ENCODE measurements around the gene LRRN4CL.

Gene LRRN4CL

GRCh38 chr11:62726156-62726914, 37.0 kb upstream of the LRRN4CL start:
- Histone ChIP-seq H2AK5ac (ENCODE audit: low read depth, low read length) (peak overlapping the region; percentile 81), H3K14ac (ENCODE audit: low read length) (peak overlapping the region; percentile 87), H3K23ac (ENCODE audit: low read depth, low read length, poor library complexity) (peak overlapping the region; percentile 97), H3K79me1 (ENCODE audit: low read depth, low read length) (peaks cover 3% of the 10 kb centered on the region), H3K9me3 (replicated peaks in 1 of 2; ENCODE audit: control insufficient read depth in 2 of 2, insufficient read depth in 1 of 2, low read depth in 1 of 2, low read length in 2 of 2) (no peaks in the 10 kb centered on the region), H3K27me3 (ENCODE audit: control insufficient read depth in 3 of 3, insufficient read depth in 3 of 3, low read depth in 1 of 3, low read length in 3 of 3) (no peaks in the 10 kb centered on the region), H2BK120ac (ENCODE audit: low read depth, low read length) (peak overlapping the region; percentile 73), H3K27ac (replicated peaks; ENCODE audit: low read length) (peak overlapping the region; percentile 100), H2BK15ac (ENCODE audit: low read length) (no peak overlapping the region), H2AFZ (ENCODE audit: low read length) (peak overlapping the region; percentile 81), H2BK5ac (ENCODE audit: low read length) (peak overlapping the region; percentile 89), H3K4me1 (ENCODE audit: control insufficient read depth in 2 of 2, insufficient read depth in 1 of 2, low read depth in 1 of 2, low read length in 2 of 2) (peaks cover 0 to 18% of the 10 kb centered on the region in 2 donors), H3K36me3 (replicated peaks in 1 of 2; ENCODE audit: control insufficient read depth in 2 of 2, insufficient read depth in 2 of 2, low read length in 2 of 2) (peaks cover 25 to 61% of the 10 kb centered on the region in 2 donors), H3K4me3 (ENCODE audit: low read length in 2 of 2) (peak overlapping the region; percentile 92 to 96), H3K4ac (ENCODE audit: low read length) (no peak overlapping the region), H4K8ac (ENCODE audit: low read depth, low read length) (no peak overlapping the region), H2BK12ac (ENCODE audit: low read length) (no peak overlapping the region), H4K91ac (ENCODE audit: low read depth, low read length, poor library complexity) (no peak overlapping the region), H3K18ac (ENCODE audit: low read length) (peak overlapping the region; percentile 99), H3K4me2 (ENCODE audit: insufficient read depth, low read length, poor library complexity, severe bottlenecking) (peak overlapping the region; percentile 99), H3K9ac (ENCODE audit: low read depth, low read length, poor library complexity) (peak overlapping the region; percentile 100)
- no peak for DNase-seq (ENCODE audit: low spot score)
- WGBS, 2 donors (ENCODE audit: extremely low coverage in 2 of 2, insufficient read length in 2 of 2, insufficient replicate concordance in 1 of 2): no CpG with 5 or more reads among the region's 51 CpGs

- no peak for DNase-seq (ENCODE audit: low spot score)
- Histone ChIP-seq H3K36me3 (replicated peaks in 1 of 2; ENCODE audit: control insufficient read depth in 2 of 2, insufficient read depth in 2 of 2, low read length in 2 of 2) (peaks cover 24 to 63% of the 10 kb centered on the region in 2 donors), H3K14ac (ENCODE audit: low read length) (no peak overlapping the region), H2BK5ac (ENCODE audit: low read length) (no peak overlapping the region), H3K9ac (ENCODE audit: low read depth, low read length, poor library complexity) (no peak overlapping the region), H4K8ac (ENCODE audit: low read depth, low read length) (no peak overlapping the region), H3K27me3 (ENCODE audit: control insufficient read depth in 3 of 3, insufficient read depth in 3 of 3, low read depth in 1 of 3, low read length in 3 of 3) (no peaks in the 10 kb centered on the region), H3K4me1 (ENCODE audit: control insufficient read depth in 2 of 2, insufficient read depth in 1 of 2, low read depth in 1 of 2, low read length in 2 of 2) (peaks cover 0 to 18% of the 10 kb centered on the region in 2 donors), H2BK15ac (ENCODE audit: low read length) (no peak overlapping the region), H2BK120ac (ENCODE audit: low read depth, low read length) (no peak overlapping the region), H3K27ac (replicated peaks; ENCODE audit: low read length) (no peak overlapping the region), H3K18ac (ENCODE audit: low read length) (no peak overlapping the region), H3K9me3 (replicated peaks in 1 of 2; ENCODE audit: control insufficient read depth in 2 of 2, insufficient read depth in 1 of 2, low read depth in 1 of 2, low read length in 2 of 2) (no peaks in the 10 kb centered on the region), H3K4me2 (ENCODE audit: insufficient read depth, low read length, poor library complexity, severe bottlenecking) (peak overlapping the region; percentile 99), H3K4me3 (ENCODE audit: low read length in 2 of 2) (peak overlapping the region; percentile 92 to 96), H3K79me1 (ENCODE audit: low read depth, low read length) (no peaks in the 10 kb centered on the region), H3K23ac (ENCODE audit: low read depth, low read length, poor library complexity) (no peak overlapping the region), H2BK12ac (ENCODE audit: low read length) (no peak overlapping the region), H3K4ac (ENCODE audit: low read length) (no peak overlapping the region), H4K91ac (ENCODE audit: low read depth, low read length, poor library complexity) (no peak overlapping the region), H2AK5ac (ENCODE audit: low read depth, low read length) (no peak overlapping the region), H2AFZ (ENCODE audit: low read length) (no peak overlapping the region)
- WGBS, 2 donors (ENCODE audit: extremely low coverage in 2 of 2, insufficient read length in 2 of 2, insufficient replicate concordance in 1 of 2): no CpG with 5 or more reads among the region's 7 CpGs
Observed at GRCh38 chr11:62725646-62726045, 36.3 kb upstream of the LRRN4CL start.

GRCh38 chr11:62724171-62724570, 34.8 kb upstream of the LRRN4CL start:
- H3K4me3 ChIP-seq (ENCODE audit: low read length in 2 of 2): no peak overlapping the region
- no peaks in the 10 kb centered on the region for H3K9me3 ChIP-seq (replicated peaks in 1 of 2; ENCODE audit: control insufficient read depth in 2 of 2, insufficient read depth in 1 of 2, low read depth in 1 of 2, low read length in 2 of 2)
- no peak overlapping the region for H2AFZ ChIP-seq (ENCODE audit: low read length)
- no CpG with 5 or more reads among the region's 8 CpGs for WGBS, 2 donors (ENCODE audit: extremely low coverage in 2 of 2, insufficient read length in 2 of 2, insufficient replicate concordance in 1 of 2)
- no peak overlapping the region for H3K4ac ChIP-seq (ENCODE audit: low read length)
- H2AK5ac ChIP-seq (ENCODE audit: low read depth, low read length): no peak overlapping the region
- H3K9ac ChIP-seq (ENCODE audit: low read depth, low read length, poor library complexity): no peak overlapping the region
- H2BK120ac ChIP-seq (ENCODE audit: low read depth, low read length): no peak overlapping the region
- no peak overlapping the region for H3K14ac ChIP-seq (ENCODE audit: low read length)
- H3K27ac ChIP-seq (replicated peaks; ENCODE audit: low read length): no peak overlapping the region
- H4K91ac ChIP-seq (ENCODE audit: low read depth, low read length, poor library complexity): no peak overlapping the region
- H3K18ac ChIP-seq (ENCODE audit: low read length): no peak overlapping the region
- DNase-seq (ENCODE audit: low spot score): no peak
- no peaks in the 10 kb centered on the region for H3K79me1 ChIP-seq (ENCODE audit: low read depth, low read length)
- H2BK15ac ChIP-seq (ENCODE audit: low read length): no peak overlapping the region
- peaks cover 0 to 13% of the 10 kb centered on the region in 2 donors for H3K4me1 ChIP-seq (ENCODE audit: control insufficient read depth in 2 of 2, insufficient read depth in 1 of 2, low read depth in 1 of 2, low read length in 2 of 2)
- H2BK5ac ChIP-seq (ENCODE audit: low read length): no peak overlapping the region
- H3K23ac ChIP-seq (ENCODE audit: low read depth, low read length, poor library complexity): no peak overlapping the region
- no peaks in the 10 kb centered on the region for H3K27me3 ChIP-seq (ENCODE audit: control insufficient read depth in 3 of 3, insufficient read depth in 3 of 3, low read depth in 1 of 3, low read length in 3 of 3)
- H3K4me2 ChIP-seq (ENCODE audit: insufficient read depth, low read length, poor library complexity, severe bottlenecking): no peak overlapping the region
- H4K8ac ChIP-seq (ENCODE audit: low read depth, low read length): no peak overlapping the region
- no peak overlapping the region for H2BK12ac ChIP-seq (ENCODE audit: low read length)
- H3K36me3 ChIP-seq (replicated peaks in 1 of 2; ENCODE audit: control insufficient read depth in 2 of 2, insufficient read depth in 2 of 2, low read length in 2 of 2): peaks cover 36 to 72% of the 10 kb centered on the region in 2 donors

- Histone ChIP-seq H2AK5ac (ENCODE audit: low read depth, low read length) (no peak overlapping the region), H3K4ac (ENCODE audit: low read length) (no peak overlapping the region), H4K8ac (ENCODE audit: low read depth, low read length) (no peak overlapping the region), H3K79me1 (ENCODE audit: low read depth, low read length) (no peaks in the 10 kb centered on the region), H3K4me3 (ENCODE audit: low read length in 2 of 2) (no peak overlapping the region), H3K27ac (replicated peaks; ENCODE audit: low read length) (no peak overlapping the region), H3K36me3 (replicated peaks in 1 of 2; ENCODE audit: control insufficient read depth in 2 of 2, insufficient read depth in 2 of 2, low read length in 2 of 2) (peaks cover 45 to 93% of the 10 kb centered on the region in 2 donors), H3K9ac (ENCODE audit: low read depth, low read length, poor library complexity) (no peak overlapping the region), H2BK12ac (ENCODE audit: low read length) (no peak overlapping the region), H3K4me1 (ENCODE audit: control insufficient read depth in 2 of 2, insufficient read depth in 1 of 2, low read depth in 1 of 2, low read length in 2 of 2) (peaks cover 0 to 13% of the 10 kb centered on the region in 2 donors), H3K9me3 (replicated peaks in 1 of 2; ENCODE audit: control insufficient read depth in 2 of 2, insufficient read depth in 1 of 2, low read depth in 1 of 2, low read length in 2 of 2) (no peaks in the 10 kb centered on the region), H3K14ac (ENCODE audit: low read length) (no peak overlapping the region), H3K27me3 (ENCODE audit: control insufficient read depth in 3 of 3, insufficient read depth in 3 of 3, low read depth in 1 of 3, low read length in 3 of 3) (no peaks in the 10 kb centered on the region), H2BK5ac (ENCODE audit: low read length) (no peak overlapping the region), H2AFZ (ENCODE audit: low read length) (no peak overlapping the region), H2BK15ac (ENCODE audit: low read length) (no peak overlapping the region), H3K4me2 (ENCODE audit: insufficient read depth, low read length, poor library complexity, severe bottlenecking) (no peak overlapping the region), H3K23ac (ENCODE audit: low read depth, low read length, poor library complexity) (no peak overlapping the region), H4K91ac (ENCODE audit: low read depth, low read length, poor library complexity) (no peak overlapping the region), H3K18ac (ENCODE audit: low read length) (no peak overlapping the region), H2BK120ac (ENCODE audit: low read depth, low read length) (no peak overlapping the region)
- DNase-seq (ENCODE audit: low spot score): no peak
- no CpG with 5 or more reads among the region's 7 CpGs for WGBS, 2 donors (ENCODE audit: extremely low coverage in 2 of 2, insufficient read length in 2 of 2, insufficient replicate concordance in 1 of 2)
Observed at GRCh38 chr11:62721994-62722393, 32.7 kb upstream of the LRRN4CL start.
